NCI-H1417 treated with DMSO at 0.1 percent for 48 hours (cell line): ENCODE results near the gene TNNT3.
"Not testable (repeated sequence)": the region's sequence is repeated elsewhere in the genome, so short reads cannot be mapped to it uniquely, and the experiment has no call there.

Source experiments
- DNase-seq: peaks from one replicate; lab custom pipeline; 2025; lab: John Stamatoyannopoulos, UW

The TNNT3 gene

GRCh38 chr11:1881442-1882264, 37.9 kb upstream of the TNNT3 start:
- no peak for DNase-seq

- DNase-seq: no peak
These were observed 37.0 kb upstream of the TNNT3 start for GRCh38 chr11:1882265-1883238.

GRCh38 chr11:1883346-1884302, 35.9 kb upstream of the TNNT3 start:
- no peak for DNase-seq

GRCh38 chr11:1884303-1884700, 35.2 kb upstream of the TNNT3 start:
- no peak for DNase-seq

- not testable (repeated sequence) for DNase-seq
These were observed 33.0 kb upstream of the TNNT3 start for GRCh38 chr11:1886551-1886950.

GRCh38 chr11:1887451-1888346, 31.8 kb upstream of the TNNT3 start:
- no peak for DNase-seq

- DNase-seq: no peak
These were observed 31.2 kb upstream of the TNNT3 start for GRCh38 chr11:1888347-1888753.

GRCh38 chr11:1888811-1889210, 30.7 kb upstream of the TNNT3 start:
- no peak for DNase-seq

GRCh38 chr11:1889224-1889930, 30.1 kb upstream of the TNNT3 start:
- DNase-seq: no peak

GRCh38 chr11:1889941-1890855, 29.3 kb upstream of the TNNT3 start:
- DNase-seq: no peak

GRCh38 chr11:1890856-1891830, 28.4 kb upstream of the TNNT3 start:
- DNase-seq: no peak

- DNase-seq: no peak
These were observed 27.7 kb upstream of the TNNT3 start, which contains the start of gene PRR33 for GRCh38 chr11:1891831-1892115. Gene PRR33, minus strand, starts transcription at chr11:1891895. Its CDS starts 1,311 bp downstream, at chr11:1890584.

GRCh38 chr11:1892116-1892515, 27.4 kb upstream of the TNNT3 start:
- no peak for DNase-seq

GRCh38 chr11:1892558-1892957, 26.9 kb upstream of the TNNT3 start:
- no peak for DNase-seq

- DNase-seq: no peak
These were observed 25.7 kb upstream of the TNNT3 start for GRCh38 chr11:1893581-1894359.

- no peak for DNase-seq
These were observed 24.7 kb upstream of the TNNT3 start for GRCh38 chr11:1894759-1895158.

- DNase-seq: no peak
These were observed 23.0 kb upstream of the TNNT3 start for GRCh38 chr11:1896468-1896867.
